ENCODE data around the gene DYNC1I1. TPM values are rescaled to one million over a fixed set of nuclear protein-coding genes. Genes with fewer than 3 reads are reported as not detected.

The DYNC1I1 gene
- total and polyA plus RNA-seq, 2 donors (not counting 1 experiment from before 2014, with no cell fraction given), result 0.17 to 0.30 TPM

DNA sequence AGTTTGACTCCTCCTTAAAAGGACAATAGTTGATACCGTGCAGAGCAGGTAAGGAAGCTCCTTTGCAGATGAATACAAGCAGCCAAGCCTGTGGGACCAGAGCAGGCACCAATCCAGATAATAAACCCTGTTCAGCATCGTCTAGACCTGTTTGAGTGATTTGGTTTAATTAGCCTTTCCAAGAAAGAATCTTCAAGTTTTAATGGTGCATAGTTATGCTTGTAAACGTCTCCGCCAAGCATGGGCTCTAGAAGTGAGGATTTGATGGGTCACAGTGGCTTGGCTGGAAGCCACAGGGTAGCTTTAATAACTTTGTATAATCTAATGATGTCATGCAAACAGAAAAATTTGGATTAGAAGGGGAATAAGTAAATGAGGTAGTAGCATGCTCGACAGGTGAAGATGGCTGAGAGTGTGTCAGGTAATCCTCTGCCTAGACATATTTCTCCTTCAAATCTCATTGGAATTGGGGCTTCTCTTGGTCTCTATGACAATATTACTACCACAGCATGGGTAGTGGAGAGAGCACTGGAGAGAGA lies 188.4 kb downstream of the DYNC1I1 start:
- Histone ChIP-seq H3K9me3 (ENCODE audit: control insufficient read depth, insufficient read depth, low read depth, low read length) (no peaks in the 10 kb centered on the region), H3K36me3 (ENCODE audit: control insufficient read depth, insufficient read depth, low read length) (no peaks in the 10 kb centered on the region), H4K20me1 (ENCODE audit: control insufficient read depth, extremely low read depth, insufficient read depth, low read length) (no peaks in the 10 kb centered on the region), H2AFZ (ENCODE audit: low read length) (no peak overlapping the region), H3K79me2 (ENCODE audit: control insufficient read depth, insufficient read depth, low read length) (no peaks in the 10 kb centered on the region), H3K4me2 (ENCODE audit: extremely low read depth, insufficient read depth, low read length) (no peak overlapping the region), H3K9ac (ENCODE audit: insufficient read depth, low read length) (no peak overlapping the region), H3K4me1 (ENCODE audit: control insufficient read depth, extremely low read depth, insufficient read depth, low read length) (no peaks in the 10 kb centered on the region), H3K4me3 (replicated peaks in 1 of 4; ENCODE audit: control extremely low read depth in 1 of 4, insufficient read depth in 1 of 4, low read depth in 3 of 4, low read length in 4 of 4) (no peak overlapping the region), H3K27ac (ENCODE audit: insufficient read depth, low read length) (no peak overlapping the region), H3K27me3 (ENCODE audit: control insufficient read depth, insufficient read depth, low read length) (no peaks in the 10 kb centered on the region)
- TF ChIP-seq, protein P1, sequence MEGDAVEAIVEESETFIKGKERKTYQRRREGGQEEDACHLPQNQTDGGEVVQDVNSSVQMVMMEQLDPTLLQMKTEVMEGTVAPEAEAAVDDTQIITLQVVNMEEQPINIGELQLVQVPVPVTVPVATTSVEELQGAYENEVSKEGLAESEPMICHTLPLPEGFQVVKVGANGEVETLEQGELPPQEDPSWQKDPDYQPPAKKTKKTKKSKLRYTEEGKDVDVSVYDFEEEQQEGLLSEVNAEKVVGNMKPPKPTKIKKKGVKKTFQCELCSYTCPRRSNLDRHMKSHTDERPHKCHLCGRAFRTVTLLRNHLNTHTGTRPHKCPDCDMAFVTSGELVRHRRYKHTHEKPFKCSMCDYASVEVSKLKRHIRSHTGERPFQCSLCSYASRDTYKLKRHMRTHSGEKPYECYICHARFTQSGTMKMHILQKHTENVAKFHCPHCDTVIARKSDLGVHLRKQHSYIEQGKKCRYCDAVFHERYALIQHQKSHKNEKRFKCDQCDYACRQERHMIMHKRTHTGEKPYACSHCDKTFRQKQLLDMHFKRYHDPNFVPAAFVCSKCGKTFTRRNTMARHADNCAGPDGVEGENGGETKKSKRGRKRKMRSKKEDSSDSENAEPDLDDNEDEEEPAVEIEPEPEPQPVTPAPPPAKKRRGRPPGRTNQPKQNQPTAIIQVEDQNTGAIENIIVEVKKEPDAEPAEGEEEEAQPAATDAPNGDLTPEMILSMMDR (conservative IDR thresholded peaks at IDR 0.05 in 1 of 2, IDR thresholded peaks at IDR 0.05 in 1 of 2; ENCODE audit: low read depth in 1 of 2, low read length in 2 of 2), result no peak
- TF ChIP-seq EZH2 (IDR thresholded peaks at IDR 0.05; ENCODE audit: low read length, missing control alignments), result no peak
- DNase-seq (ENCODE audit: low read depth in 2 of 2), result no peak

DNA sequence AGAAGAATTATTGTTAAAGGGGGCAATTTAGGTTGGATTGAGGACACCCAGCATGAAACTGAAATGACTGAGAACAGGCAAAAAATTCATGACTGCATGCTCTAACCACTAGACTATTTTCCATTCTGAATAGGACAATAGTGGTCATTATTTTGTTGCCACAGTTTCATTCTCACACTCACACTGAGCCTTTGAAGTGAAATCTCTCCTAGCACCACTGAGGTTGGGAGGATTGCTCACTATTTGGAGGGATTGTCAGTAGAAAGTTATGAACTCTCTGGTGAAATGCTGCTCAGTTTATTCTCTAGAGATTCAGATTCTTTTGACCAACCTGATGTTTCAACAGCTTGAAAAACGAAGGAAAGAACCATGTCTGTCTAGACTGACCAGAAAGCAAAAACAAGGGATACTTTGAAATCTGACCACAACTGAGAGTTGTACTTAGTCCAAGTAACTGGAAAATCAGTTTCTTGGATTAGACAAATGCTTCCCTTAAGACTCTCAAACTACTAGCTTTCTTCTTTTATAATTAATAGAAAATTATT lies 191.2 kb downstream of the DYNC1I1 start:
- Histone ChIP-seq H3K9me3 (ENCODE audit: control insufficient read depth, insufficient read depth, low read depth, low read length) (no peaks in the 10 kb centered on the region), H3K79me2 (ENCODE audit: control insufficient read depth, insufficient read depth, low read length) (no peaks in the 10 kb centered on the region), H3K27ac (ENCODE audit: insufficient read depth, low read length) (no peak overlapping the region), H3K4me2 (ENCODE audit: extremely low read depth, insufficient read depth, low read length) (no peak overlapping the region), H4K20me1 (ENCODE audit: control insufficient read depth, extremely low read depth, insufficient read depth, low read length) (no peaks in the 10 kb centered on the region), H2AFZ (ENCODE audit: low read length) (no peak overlapping the region), H3K4me1 (ENCODE audit: control insufficient read depth, extremely low read depth, insufficient read depth, low read length) (no peaks in the 10 kb centered on the region), H3K4me3 (replicated peaks in 1 of 4; ENCODE audit: control extremely low read depth in 1 of 4, insufficient read depth in 1 of 4, low read depth in 3 of 4, low read length in 4 of 4) (no peak overlapping the region), H3K9ac (ENCODE audit: insufficient read depth, low read length) (no peak overlapping the region), H3K27me3 (ENCODE audit: control insufficient read depth, insufficient read depth, low read length) (no peaks in the 10 kb centered on the region), H3K36me3 (ENCODE audit: control insufficient read depth, insufficient read depth, low read length) (no peaks in the 10 kb centered on the region)
- TF ChIP-seq, protein P1 (conservative IDR thresholded peaks at IDR 0.05 in 1 of 2, IDR thresholded peaks at IDR 0.05 in 1 of 2; ENCODE audit: low read depth in 1 of 2, low read length in 2 of 2), result no peak
- no peak for TF ChIP-seq EZH2 (IDR thresholded peaks at IDR 0.05; ENCODE audit: low read length, missing control alignments)
- DNase-seq (ENCODE audit: low read depth in 2 of 2), result no peak

DNA sequence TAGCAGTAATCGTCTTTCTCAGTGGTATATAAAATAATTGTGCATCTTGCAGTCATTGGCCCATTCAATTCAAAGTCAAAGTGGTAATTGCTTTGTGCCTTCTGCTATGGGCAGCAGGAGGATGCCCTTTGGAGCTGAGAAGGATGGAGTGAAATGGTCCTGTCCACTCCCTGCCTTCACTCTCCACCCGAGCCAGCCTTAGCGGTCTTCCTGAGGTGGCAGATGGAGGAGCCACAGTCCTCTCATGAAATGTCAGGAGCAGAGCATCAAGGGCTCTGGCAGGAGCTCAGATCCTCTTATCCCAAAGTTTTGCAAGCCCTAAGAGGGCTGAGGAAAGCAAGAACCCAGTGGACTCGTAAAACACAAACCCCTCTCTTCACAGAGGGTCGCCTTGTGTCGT lies 199.4 kb downstream of the DYNC1I1 start:
- Histone ChIP-seq H3K9me3 (ENCODE audit: control insufficient read depth, insufficient read depth, low read depth, low read length) (no peaks in the 10 kb centered on the region), H3K4me2 (ENCODE audit: extremely low read depth, insufficient read depth, low read length) (no peak overlapping the region), H3K9ac (ENCODE audit: insufficient read depth, low read length) (no peak overlapping the region), H3K27me3 (ENCODE audit: control insufficient read depth, insufficient read depth, low read length) (no peaks in the 10 kb centered on the region), H3K36me3 (ENCODE audit: control insufficient read depth, insufficient read depth, low read length) (no peaks in the 10 kb centered on the region), H2AFZ (ENCODE audit: low read length) (no peak overlapping the region), H3K4me3 (replicated peaks in 1 of 4; ENCODE audit: control extremely low read depth in 1 of 4, insufficient read depth in 1 of 4, low read depth in 3 of 4, low read length in 4 of 4) (no peak overlapping the region), H3K27ac (ENCODE audit: insufficient read depth, low read length) (no peak overlapping the region), H4K20me1 (ENCODE audit: control insufficient read depth, extremely low read depth, insufficient read depth, low read length) (no peaks in the 10 kb centered on the region), H3K79me2 (ENCODE audit: control insufficient read depth, insufficient read depth, low read length) (no peaks in the 10 kb centered on the region), H3K4me1 (ENCODE audit: control insufficient read depth, extremely low read depth, insufficient read depth, low read length) (no peaks in the 10 kb centered on the region)
- TF ChIP-seq, protein P1 (conservative IDR thresholded peaks at IDR 0.05 in 1 of 2, IDR thresholded peaks at IDR 0.05 in 1 of 2; ENCODE audit: low read depth in 1 of 2, low read length in 2 of 2), result no peak
- no peak for TF ChIP-seq EZH2 (IDR thresholded peaks at IDR 0.05; ENCODE audit: low read length, missing control alignments)
- no peak for DNase-seq (ENCODE audit: low read depth in 2 of 2)

Measured in fibroblast of lung (primary cell).